ENCODE measurements around the gene NR6A1. TPM values are rescaled to one million over a fixed set of nuclear protein-coding genes. Genes with fewer than 3 reads are reported as not detected.

Gene NR6A1
- total RNA-seq, 2 experiments from 2014 or later, result not detected

GRCh38 chr9:124541824-124542223, 229.3 kb downstream of the NR6A1 start:
- ATAC-seq (ENCODE audit: poor library complexity), result no peak
- H3K27ac ChIP-seq (ENCODE audit: low read depth in 1 of 2, low read length in 2 of 2), result no peak overlapping the region
- no peak overlapping the region for H3K4me3 ChIP-seq (ENCODE audit: low read length)
- intact Hi-C loops (cut with DNase I, micrococcal nuclease), result no loop called here
- no peaks in the 10 kb centered on the region for H3K4me1 ChIP-seq (ENCODE audit: insufficient read depth, low read length)
- peaks cover 4% of the 10 kb centered on the region for H3K27me3 Mint-ChIP-seq
- no peak overlapping the region for H3K27ac Mint-ChIP-seq
- H3K9me3 Mint-ChIP-seq, result no peaks in the 10 kb centered on the region
- peaks cover 0 to 3% of the 10 kb centered on the region in 2 experiments for H3K27me3 ChIP-seq (ENCODE audit: control insufficient read depth in 1 of 2, insufficient read depth in 2 of 2, low read length in 2 of 2)
- no peaks in the 10 kb centered on the region for H3K36me3 Mint-ChIP-seq (ENCODE audit: low read depth)
- ChIA-PET POLR2A (no interaction called here), CTCF (no interaction called here)
- no peak overlapping the region for H3K4me3 Mint-ChIP-seq
- H3K36me3 ChIP-seq (ENCODE audit: insufficient read depth, low read length), result no peaks in the 10 kb centered on the region
- H3K9me3 ChIP-seq (ENCODE audit: control insufficient read depth in 1 of 2, insufficient read depth in 1 of 2, low read length in 2 of 2), result no peaks in the 10 kb centered on the region
- DNase-seq, result no peak
- H3K4me1 Mint-ChIP-seq (ENCODE audit: low read depth), result no peaks in the 10 kb centered on the region
- TF ChIP-seq CTCF (IDR thresholded peaks at IDR 0.05), result no peak

GRCh38 chr9:124537926-124538325, 233.2 kb downstream of the NR6A1 start:
- TF ChIP-seq CTCF (IDR thresholded peaks at IDR 0.05), result no peak
- H3K27ac Mint-ChIP-seq, result no peak overlapping the region
- H3K27ac ChIP-seq (ENCODE audit: low read depth in 1 of 2, low read length in 2 of 2), result no peak overlapping the region
- ChIA-PET CTCF (interaction anchor here (1.1 kb wide), 1 partner anchor 994 kb away, joined by 3 read pairs; no protein-coding TSS in a partner anchor), POLR2A (no interaction called here)
- peaks cover 4% of the 10 kb centered on the region for H3K27me3 Mint-ChIP-seq
- intact Hi-C loops (cut with DNase I, micrococcal nuclease), result loop anchor here in 1 of 2 experiments (5.0 kb wide), 2 partner anchors 411 to 991 kb away; no protein-coding TSS in a partner anchor
- H3K4me3 ChIP-seq (ENCODE audit: low read length), result no peak overlapping the region
- H3K36me3 Mint-ChIP-seq (ENCODE audit: low read depth), result no peaks in the 10 kb centered on the region
- no peaks in the 10 kb centered on the region for H3K4me1 ChIP-seq (ENCODE audit: insufficient read depth, low read length)
- H3K4me3 Mint-ChIP-seq, result no peak overlapping the region
- ATAC-seq (ENCODE audit: poor library complexity), result no peak
- no peaks in the 10 kb centered on the region for H3K27me3 ChIP-seq (ENCODE audit: control insufficient read depth in 1 of 2, insufficient read depth in 2 of 2, low read length in 2 of 2)
- H3K9me3 ChIP-seq (ENCODE audit: control insufficient read depth in 1 of 2, insufficient read depth in 1 of 2, low read length in 2 of 2), result no peaks in the 10 kb centered on the region
- no peak for DNase-seq
- no peaks in the 10 kb centered on the region for H3K36me3 ChIP-seq (ENCODE audit: insufficient read depth, low read length)
- H3K9me3 Mint-ChIP-seq, result no peaks in the 10 kb centered on the region
- no peaks in the 10 kb centered on the region for H3K4me1 Mint-ChIP-seq (ENCODE audit: low read depth)

GRCh38 chr9:124535846-124536245, 235.3 kb downstream of the NR6A1 start:
- intact Hi-C loops (cut with DNase I, micrococcal nuclease), result loop anchor here in 1 of 2 experiments (1.0 to 5.0 kb wide), 3 partner anchors 117 to 989 kb away; no protein-coding TSS in a partner anchor
- Mint-ChIP-seq H3K27me3 (peaks cover 4% of the 10 kb centered on the region), H3K4me3 (no peak overlapping the region), H3K27ac (no peak overlapping the region), H3K4me1 (ENCODE audit: low read depth) (no peaks in the 10 kb centered on the region), H3K36me3 (ENCODE audit: low read depth) (no peaks in the 10 kb centered on the region), H3K9me3 (no peaks in the 10 kb centered on the region)
- ATAC-seq (ENCODE audit: poor library complexity) (no peak), DNase-seq (no peak)
- ChIA-PET CTCF (interaction anchor here (1.0 kb wide), 1 partner anchor 28 kb away, joined by 4 read pairs; no protein-coding TSS in a partner anchor), POLR2A (no interaction called here)
- no peak overlapping the region for H3K27ac ChIP-seq (ENCODE audit: low read depth in 1 of 2, low read length in 2 of 2)
- H3K9me3 ChIP-seq (ENCODE audit: control insufficient read depth in 1 of 2, insufficient read depth in 1 of 2, low read length in 2 of 2), result no peaks in the 10 kb centered on the region
- no peaks in the 10 kb centered on the region for H3K4me1 ChIP-seq (ENCODE audit: insufficient read depth, low read length)
- no peaks in the 10 kb centered on the region for H3K27me3 ChIP-seq (ENCODE audit: control insufficient read depth in 1 of 2, insufficient read depth in 2 of 2, low read length in 2 of 2)
- TF ChIP-seq CTCF (IDR thresholded peaks at IDR 0.05), result no peak
- no peak overlapping the region for H3K4me3 ChIP-seq (ENCODE audit: low read length)
- no peaks in the 10 kb centered on the region for H3K36me3 ChIP-seq (ENCODE audit: insufficient read depth, low read length)
